K562 (cell line): ENCODE data around the gene SLC17A4. TPM values are rescaled to one million over a fixed set of nuclear protein-coding genes. Genes with fewer than 3 reads are reported as not detected.

ENCODE experiments used
- ATAC-seq: fragments of 200-7000 bp; cut with Tn5 transposase; 3 replicates; pipeline ENCODE4 v1.9.1; 2020; ENCODE audit warnings: moderate library complexity
- BruUV-seq: library from RNA; stranded (reverse); fragments of 400-500 nt; replicated peaks from 2 replicates; lab custom pipeline; 2021; lab: Mats Ljungman, UMichigan
- CTCF ChIA-PET: fragments of 300-600 bp; formaldehyde crosslinking; extraction: SDS; loops from one replicate; lab custom pipeline; 2021; ENCODE audit warnings: low intra/inter-chr PET ratio; lab: Yijun Ruan, JAX
- POLR2A ChIA-PET: fragments of 300-600, 350-650 bp; sonication (Branson Sonifier 250); formaldehyde crosslinking; extraction: SDS; loops from one replicate; lab custom pipeline; 2021; ENCODE audit warnings: antibody characterized with exemption, inconsistent platforms; lab: Yijun Ruan, JAX
- DNase-seq, 4 experiments: peaks; one replicate each; pipeline versions ENCODE4 v3.0.0 to v3.0.0-alpha.2; 2011 to 2018; ENCODE audit warnings: low spot score in 3 of 4, mixed read lengths in 3 of 4; ENCODE audit errors: extremely low read depth in 1 of 4
- FAIRE-seq: peaks from 2 replicates; lab custom pipeline; 2011; peaks lifted over from hg19 to GRCh38; lab: Jason Lieb, UNC
- H2AFZ ChIP-seq: 2 replicates; pipeline ENCODE4 v1.6.0; 2011; ENCODE audit warnings: low read depth, low read length, control low read depth, inconsistent platforms
- H3K27ac ChIP-seq: fragments of 200-600 bp; 3 replicates; pipeline ENCODE4 v1.8.0; 2011; ENCODE audit warnings: low read depth, mild to moderate bottlenecking, control low read depth, inconsistent platforms, low read length, moderate library complexity, mixed read lengths; ENCODE audit errors: extremely low read depth
- H3K27me3 ChIP-seq, 2 experiments: fragments of 300-600 bp in 1 of 2; 2 replicates in 1 of 2; 3 replicates in 1 of 2; pipeline versions ENCODE4 v1.6.0 to v1.8.0; 2011; ENCODE audit warnings: inconsistent platforms in 2 of 2, low read length in 2 of 2, mild to moderate bottlenecking in 1 of 2, mixed read lengths in 1 of 2, moderate library complexity in 1 of 2; ENCODE audit not compliant: control insufficient read depth in 2 of 2, insufficient read depth in 2 of 2
- H3K36me3 ChIP-seq: fragments of 300-600 bp; 3 replicates; pipeline ENCODE4 v1.8.0; 2011; ENCODE audit warnings: mild to moderate bottlenecking, low read length, inconsistent platforms; ENCODE audit not compliant: control insufficient read depth, insufficient read depth
- H3K4me1 ChIP-seq, 2 experiments: fragments of 200-600 bp in 1 of 2; replicated peaks in 1 of 2; 2 replicates in 1 of 2; 3 replicates in 1 of 2; pipeline versions ENCODE4 v1.5.1 to v1.8.0; 2011; ENCODE audit warnings: inconsistent platforms in 2 of 2, low read length in 2 of 2, mild to moderate bottlenecking in 1 of 2, mixed read lengths in 1 of 2, moderate library complexity in 1 of 2; ENCODE audit not compliant: control insufficient read depth in 2 of 2, insufficient read depth in 2 of 2
- H3K4me2 ChIP-seq: 2 replicates; pipeline ENCODE4 v1.6.1; 2011; ENCODE audit warnings: low read length, control low read depth, inconsistent platforms, mixed read lengths; ENCODE audit not compliant: insufficient read depth
- H3K4me3 ChIP-seq: fragments of 200-600 bp; sonication (generic), shearing (Covaris generic); 2 replicates; pipeline ENCODE4 v1.5.1; 2016; ENCODE audit warnings: control low read depth, inconsistent platforms
- H3K79me2 ChIP-seq: fragments of 200-600 bp; 3 replicates; pipeline ENCODE4 v1.8.0; 2011; ENCODE audit warnings: low read length, inconsistent platforms; ENCODE audit not compliant: control insufficient read depth, insufficient read depth
- H3K9ac ChIP-seq, 2 experiments: 2 replicates each; pipeline versions ENCODE4 v1.6.0 to v1.6.1; 2011; ENCODE audit warnings: low read depth in 2 of 2, low read length in 2 of 2, control low read depth in 1 of 2, inconsistent platforms in 1 of 2, mild to moderate bottlenecking in 1 of 2, mixed read lengths in 1 of 2; ENCODE audit not compliant: insufficient read depth in 1 of 2
- H3K9me1 ChIP-seq: one replicate; pipeline ENCODE4 v1.6.0; 2011; ENCODE audit warnings: inconsistent platforms, mild to moderate bottlenecking, low read length, moderate library complexity; ENCODE audit not compliant: control insufficient read depth, insufficient read depth
- H3K9me3 ChIP-seq: replicated peaks from 2 replicates; pipeline ENCODE4 v1.5.1; 2011; ENCODE audit warnings: low read depth, low read length, inconsistent platforms; ENCODE audit not compliant: control insufficient read depth, insufficient read depth
- H4K20me1 ChIP-seq: replicated peaks from 2 replicates; pipeline ENCODE4 v1.6.1; 2011; ENCODE audit warnings: low read length, inconsistent platforms, mixed read lengths; ENCODE audit not compliant: control insufficient read depth, insufficient read depth
- ATF3 ChIP-seq, 2 experiments: fragments of 450-650 bp in 1 of 2; sonication (generic) in 1 of 2; formaldehyde crosslinking in 1 of 2; IDR thresholded peaks in 1 of 2; conservative IDR thresholded peaks in 1 of 2; 2 replicates each; pipeline versions ENCODE4 v1.6.1 to v1.8.1; 2016 to 2023; ENCODE audit warnings: mild to moderate bottlenecking in 2 of 2, moderate library complexity in 2 of 2, inconsistent platforms in 1 of 2, missing genetic modification reagents in 1 of 2
- ATF7 ChIP-seq: fragments of 450-650 bp; IDR thresholded peaks from 2 replicates; pipeline ENCODE4 v1.7.1; 2014; ENCODE audit warnings: mild to moderate bottlenecking, moderate library complexity
- CBFB ChIP-seq: sonication (generic); formaldehyde crosslinking; IDR thresholded peaks from 2 replicates; pipeline ENCODE4 v1.4.0; 2020; ENCODE audit warnings: mild to moderate bottlenecking, missing genetic modification reagents
- CREB5 ChIP-seq: fragments of 250-450 bp; sonication (Bioruptor Pico); IDR thresholded peaks from 2 replicates; pipeline ENCODE4 v1.5.0; 2020; ENCODE audit warnings: mild to moderate bottlenecking
- CSDE1 ChIP-seq, 2 experiments: fragments of 450-650 bp; IDR thresholded peaks; 2 replicates each; pipeline ENCODE4 v1.6.1; 2016; ENCODE audit warnings: mild to moderate bottlenecking in 1 of 2
- IRF2 ChIP-seq: sonication (generic); formaldehyde crosslinking; IDR thresholded peaks from 2 replicates; pipeline ENCODE4 v1.8.1; 2022; ENCODE audit warnings: mild to moderate bottlenecking, missing genetic modification reagents
- KAT8 ChIP-seq: fragments of 450-650 bp; IDR thresholded peaks from 2 replicates; pipeline ENCODE4 v1.6.1; 2016; ENCODE audit warnings: low read depth, mild to moderate bottlenecking
- NR2C1 ChIP-seq, 2 experiments: fragments of 450-650 bp; IDR thresholded peaks; 2 replicates each; pipeline ENCODE4 v1.6.1; 2017; ENCODE audit warnings: mild to moderate bottlenecking in 2 of 2, antibody characterized with exemption in 1 of 2, inconsistent platforms in 1 of 2, missing compliant biosample characterization in 1 of 2, missing genetic modification characterization in 1 of 2
- POLR2G ChIP-seq: fragments of 200-400 bp; formaldehyde crosslinking; IDR thresholded peaks from 2 replicates; pipeline ENCODE4 v1.6.1; 2017; ENCODE audit warnings: low read depth, mild to moderate bottlenecking, antibody characterized with exemption, low read length, moderate library complexity
- U2AF1 ChIP-seq: fragments of 200-400 bp; formaldehyde crosslinking; optimal IDR thresholded peaks from 2 replicates; pipeline ENCODE3; 2017; ENCODE audit warnings: mild to moderate bottlenecking, low read depth, low read length, moderate library complexity
- XRCC5 ChIP-seq: fragments of 200-400 bp; formaldehyde crosslinking; IDR thresholded peaks from 2 replicates; pipeline ENCODE4 v1.6.1; 2017; ENCODE audit warnings: low read depth, mild to moderate bottlenecking, low read length
- ZBTB12 ChIP-seq: fragments of 250-450 bp; sonication (Bioruptor Pico); IDR thresholded peaks from 2 replicates; pipeline ENCODE4 v1.4.0; 2020
- ZNF316 ChIP-seq: fragments of 450-650 bp; IDR thresholded peaks from 2 replicates; pipeline ENCODE4 v1.6.1; 2016
- ZNF717 ChIP-seq: fragments of 250-450 bp; sonication (Bioruptor Pico); IDR thresholded peaks from 2 replicates; pipeline ENCODE4 v1.5.0; 2021
- ZNF780A ChIP-seq: fragments of 250-450 bp; sonication (Bioruptor Pico); IDR thresholded peaks from 2 replicates; pipeline ENCODE4 v1.5.0; 2021; ENCODE audit warnings: mild to moderate bottlenecking
- ZSCAN32 ChIP-seq: fragments of 450-650 bp; formaldehyde crosslinking; IDR thresholded peaks from 2 replicates; pipeline ENCODE4 v1.4.0; 2020; ENCODE audit warnings: mild to moderate bottlenecking, moderate library complexity
- WGBS: fragments of 100-300 bp; shearing (Covaris generic); methylation state at CpG from one replicate; pipeline ENCODE4 v1.1.6; 2016; ENCODE audit warnings: low coverage, mixed read lengths; ENCODE audit not compliant: insufficient coverage; ENCODE audit errors: missing lambda C conversion rate; 5-methylcytosine and 5-hydroxymethylcytosine counted together
- in situ Hi-C: fragments of 300-500 bp; cut with MboI; formaldehyde crosslinking; loops from 4 replicates; pipeline ENCODE4 v1.15.0; 2018; ENCODE audit warnings: inconsistent platforms, mixed read lengths
- intact Hi-C: fragments of 100-400 bp; cut with micrococcal nuclease; formaldehyde crosslinking; loops from 2 replicates; pipeline ENCODE4 v1.14.2; 2022
- polyA plus RNA-seq, 8 experiments: library from polyadenylated mRNA; depleted of rRNA in 4 of 8; stranded (reverse) in 5 of 8; unstranded in 3 of 8; fragments of >200 nt; fragmentation: Nextera tagmentation in 2 of 8; fragmentation: Illumina TruSeq in 1 of 8; extraction: Ambion mirVana in 2 of 8; extraction: Trizol in 1 of 8; gene quantifications; 2 replicates each; pipeline versions ENCODE4 v1.2.1 to v1.2.3, GENCODE V29; 2011 to 2014; ENCODE audit warnings: inconsistent platforms in 1 of 8, missing spikeins in 1 of 8
- total RNA-seq, 7 experiments: library from RNA; depleted of rRNA in 6 of 7; stranded (reverse); fragments of >200 nt in 6 of 7; fragmentation: Illumina TruSeq in 2 of 7; extraction: Trizol in 2 of 7; gene quantifications; 2 replicates each; pipeline versions ENCODE4 v1.2.1 to v1.2.3, GENCODE V29; 2011 to 2021; ENCODE audit warnings: low replicate concordance in 1 of 7

Gene SLC17A4
- total and polyA plus RNA-seq, 9 of the 15 experiments (the other 6 are each of a cell fraction or from before 2014, with no cell fraction given) = not detected

- no TSS peak for BruUV-seq
- H3K36me3 ChIP-seq = no peaks in the 10 kb centered on the region
- H3K79me2 ChIP-seq = no peaks in the 10 kb centered on the region
- H2AFZ ChIP-seq = no peak overlapping the region
- intact Hi-C loops = no loop called here
- H3K4me3 ChIP-seq = no peak overlapping the region
- 0% methylated on average over 2 of the region's 2 CpGs for WGBS
- H3K9ac ChIP-seq = no peak overlapping the region
- H4K20me1 ChIP-seq = no peaks in the 10 kb centered on the region
- ATAC-seq (no peak), FAIRE-seq (no peak), DNase-seq (no peak)
- TF ChIP-seq ATF3 (IDR thresholded peaks at IDR 0.05) (no peak), ATF3 (CRISPR knock-in tag; conservative IDR thresholded peaks at IDR 0.05) (no peak), ATF7 (no peak), ZSCAN32 (CRISPR knock-in tag) (no peak), ZNF780A (CRISPR knock-in tag) (no peak), XRCC5 (no peak), ZNF316 (no peak), POLR2G (no peak), CBFB (CRISPR knock-in tag) (no peak), CREB5 (no peak), CSDE1 (IDR thresholded peaks at IDR 0.05) (no peak), ZNF717 (no peak), IRF2 (CRISPR knock-in tag) (no peak), ZBTB12 (CRISPR knock-in tag) (no peak), U2AF1 (no peak), KAT8 (no peak), NR2C1 (IDR thresholded peaks at IDR 0.05) (no peak), NR2C1 (tag; IDR thresholded peaks at IDR 0.05) (no peak)
- H3K4me2 ChIP-seq = no peak overlapping the region
- ChIA-PET CTCF (no interaction called here), POLR2A (interaction anchor here (0.6 to 1.3 kb wide), 2 partner anchors 14 to 109 kb away, joined by 3 to 4 read pairs; no protein-coding TSS in a partner anchor)
- in situ Hi-C loops = no loop called here
- no peaks in the 10 kb centered on the region for H3K4me1 ChIP-seq
- H3K9me3 ChIP-seq = no peaks in the 10 kb centered on the region
- H3K9me1 ChIP-seq = no peaks in the 10 kb centered on the region
- H3K27me3 ChIP-seq = peaks cover 3 to 9% of the 10 kb centered on the region in 2 experiments; a peak in 4 of 5 replicates
- no peak overlapping the region for H3K27ac ChIP-seq
Measured at GRCh38 chr6:25777031-25777430, 22.5 kb downstream of the SLC17A4 start.
